Neural cell (in vitro differentiated cells): ENCODE measurements around the gene TNFRSF6B. TPM values are rescaled to one million over a fixed set of nuclear protein-coding genes. Genes with fewer than 3 reads are reported as not detected.

ENCODE experiments used
- H2AFZ ChIP-seq: fragments of 200-600, 300-800 bp; sonication (generic), shearing (Covaris generic); 2 replicates; pipeline ENCODE4 v1.6.0; 2014; ENCODE audit warnings: low read depth, mild to moderate bottlenecking, antibody characterized with exemption, low read length, moderate library complexity
- H3F3A ChIP-seq: fragments of 200-600 bp; shearing (Covaris generic); 2 replicates; pipeline ENCODE4 v1.6.1; 2016; ENCODE audit warnings: mild to moderate bottlenecking, moderate library complexity, mixed read lengths, antibody characterized with exemption, low read length; ENCODE audit not compliant: insufficient read depth, poor library complexity, severe bottlenecking
- H3K27ac ChIP-seq: fragments of 200-600, 300-800 bp; sonication (generic), shearing (Covaris generic); 2 replicates; pipeline ENCODE4 v1.5.1; 2014; ENCODE audit warnings: mild to moderate bottlenecking, low read length, moderate library complexity
- H3K27me3 ChIP-seq: fragments of 300-800, 200-600 bp; sonication (generic), shearing (Covaris generic); 2 replicates; pipeline ENCODE4 v1.6.0; 2014; ENCODE audit warnings: mild to moderate bottlenecking, low read depth, low read length, moderate library complexity; ENCODE audit not compliant: insufficient read depth
- H3K36me3 ChIP-seq: fragments of 300-800, 200-600 bp; sonication (generic), shearing (Covaris generic); 2 replicates; pipeline ENCODE4 v1.5.1; 2014; ENCODE audit warnings: mild to moderate bottlenecking, antibody characterized with exemption, low read length, moderate library complexity; ENCODE audit not compliant: insufficient read depth
- H3K4me2 ChIP-seq: fragments of 300-800, 200-600 bp; sonication (generic), shearing (Covaris generic); 2 replicates; pipeline ENCODE4 v1.6.0; 2014; ENCODE audit warnings: mild to moderate bottlenecking, low read length
- H3K4me3 ChIP-seq: fragments of 300-800, 200-600 bp; sonication (generic), shearing (Covaris generic); 2 replicates; pipeline ENCODE4 v1.5.1; 2014; ENCODE audit warnings: mild to moderate bottlenecking, low read length, moderate library complexity
- H3K79me2 ChIP-seq: fragments of 200-600 bp; shearing (Covaris generic); replicated peaks from 2 replicates; pipeline ENCODE4 v1.6.0; 2014; ENCODE audit warnings: mild to moderate bottlenecking, low read length, moderate library complexity; ENCODE audit not compliant: insufficient read depth
- H3K9ac ChIP-seq: fragments of 300-800, 200-600 bp; sonication (generic), shearing (Covaris generic); 2 replicates; pipeline ENCODE4 v1.6.1; 2016; ENCODE audit warnings: mild to moderate bottlenecking, low read length, mixed read lengths
- H3K9me2 ChIP-seq: fragments of 200-600 bp; shearing (Covaris generic); 2 replicates; pipeline ENCODE4 v1.6.1; 2016; ENCODE audit warnings: mild to moderate bottlenecking, low read length, mixed read lengths; ENCODE audit not compliant: insufficient read depth
- H3K9me3 ChIP-seq: fragments of 200-600, 300-800 bp; sonication (generic), shearing (Covaris generic); 2 replicates; pipeline ENCODE4 v1.6.1; 2016; ENCODE audit warnings: mild to moderate bottlenecking, mixed run types, low read length, moderate library complexity, mixed read lengths
- H4K20me1 ChIP-seq: fragments of 200-600 bp; shearing (Covaris generic); 2 replicates; pipeline ENCODE4 v1.6.1; 2016; ENCODE audit warnings: mild to moderate bottlenecking, mixed run types; ENCODE audit not compliant: insufficient read depth
- CTCF ChIP-seq: fragments of 450-650 bp; IDR thresholded peaks from 2 replicates; pipeline ENCODE4 v1.5.1; 2014; ENCODE audit warnings: antibody characterized with exemption, mild to moderate bottlenecking, moderate library complexity; ENCODE audit not compliant: poor library complexity, severe bottlenecking
- EP300 ChIP-seq: fragments of 450-650 bp; conservative IDR thresholded peaks from 2 replicates; pipeline ENCODE4 v1.6.1; 2014; ENCODE audit warnings: antibody characterized with exemption, mild to moderate bottlenecking, moderate library complexity; ENCODE audit not compliant: poor library complexity, severe bottlenecking
- EZH2 ChIP-seq: fragments of 200-600, 300-800 bp; shearing (Covaris generic), sonication (generic); IDR thresholded peaks from 2 replicates; pipeline ENCODE4 v1.6.1; 2014; ENCODE audit warnings: antibody characterized with exemption, low read length, borderline replicate concordance, mild to moderate bottlenecking; ENCODE audit not compliant: insufficient read depth, poor library complexity, severe bottlenecking
- MXI1 ChIP-seq: fragments of 450-650 bp; conservative IDR thresholded peaks from 2 replicates; pipeline ENCODE4 v1.6.1; 2014; ENCODE audit warnings: antibody characterized with exemption, mild to moderate bottlenecking; ENCODE audit not compliant: poor library complexity, severe bottlenecking
- POLR2AphosphoS5 ChIP-seq: IDR thresholded peaks from 2 replicates; pipeline ENCODE4 v1.6.1; 2012
- RAD21 ChIP-seq: fragments of 450-650 bp; conservative IDR thresholded peaks from 2 replicates; pipeline ENCODE4 v1.6.1; 2014; ENCODE audit warnings: antibody characterized with exemption, mild to moderate bottlenecking, moderate library complexity
- REST ChIP-seq: IDR thresholded peaks from 2 replicates; pipeline ENCODE4 v1.6.1; 2012; ENCODE audit warnings: borderline replicate concordance
- SMC3 ChIP-seq: fragments of 450-650 bp; conservative IDR thresholded peaks from 2 replicates; pipeline ENCODE4 v1.6.1; 2014; ENCODE audit warnings: antibody characterized with exemption, mild to moderate bottlenecking, moderate library complexity; ENCODE audit not compliant: poor library complexity
- TAF1 ChIP-seq: IDR thresholded peaks from 2 replicates; pipeline ENCODE4 v1.6.1; 2012; ENCODE audit warnings: low read depth
- polyA plus RNA-seq: library from polyadenylated mRNA; depleted of rRNA; stranded (reverse); fragments of >200 nt; gene quantifications from 2 replicates; pipeline ENCODE4 v1.2.3, GENCODE V29; 2014

TNFRSF6B gene
- polyA plus RNA-seq, 1 donor from 2014 or later, result 9.4 TPM

GRCh38 chr20:63693083-63693732, 3.2 kb upstream of the TNFRSF6B start:
- Histone ChIP-seq H3K27ac (no peak overlapping the region), H3K36me3 (no peaks in the 10 kb centered on the region)

More at GRCh38 chr20:63693083-63693732, 3.2 kb upstream of the TNFRSF6B start:
- Histone ChIP-seq H3K9me3 (no peaks in the 10 kb centered on the region), H3F3A (no peaks in the 10 kb centered on the region), H3K79me2 (no peaks in the 10 kb centered on the region), H4K20me1 (no peaks in the 10 kb centered on the region), H3K4me3 (no peak overlapping the region), H2AFZ (no peak overlapping the region), H3K4me2 (no peak overlapping the region), H3K9ac (no peak overlapping the region), H3K9me2 (no peaks in the 10 kb centered on the region), H3K27me3 (no peaks in the 10 kb centered on the region)
- TF ChIP-seq CTCF (no peak), RAD21 (no peak), POLR2AphosphoS5 (no peak), REST (no peak), SMC3 (no peak), EP300 (no peak), TAF1 (no peak), MXI1 (no peak), EZH2 (no peak)
